BLaER1 treated with 17β-estradiol and CSF1 and Interleukin-3, amounts not matched to agents 10 nM and 100 nM (cell line): ENCODE results near the gene C1orf198.

Source experiments
- H3K27ac ChIP-seq, 11 experiments: shearing (Covaris generic); formaldehyde crosslinking; 2 replicates each; pipeline ENCODE4 v1.8.1; 2022
- H3K27me3 ChIP-seq, 11 experiments: shearing (Covaris generic); formaldehyde crosslinking; 2 replicates each; pipeline ENCODE4 v1.8.1; 2022
- H3K36me3 ChIP-seq, 11 experiments: shearing (Covaris generic); formaldehyde crosslinking; 2 replicates each; pipeline ENCODE4 v1.8.1; 2022
- H3K4me1 ChIP-seq, 10 experiments: shearing (Covaris generic); formaldehyde crosslinking; 2 replicates each; pipeline ENCODE4 v1.8.1; 2022
- H3K4me2 ChIP-seq, 11 experiments: shearing (Covaris generic); formaldehyde crosslinking; 2 replicates each; pipeline ENCODE4 v1.8.1; 2022
- H3K4me3 ChIP-seq, 10 experiments: shearing (Covaris generic); formaldehyde crosslinking; 2 replicates each; pipeline ENCODE4 v1.8.1; 2022
- H3K9ac ChIP-seq, 11 experiments: shearing (Covaris generic); formaldehyde crosslinking; 2 replicates each; pipeline ENCODE4 v1.8.1; 2022
- H3K9me3 ChIP-seq, 11 experiments: shearing (Covaris generic); formaldehyde crosslinking; replicated peaks in 1 of 11; 2 replicates each; pipeline ENCODE4 v1.8.1; 2022
- H4K20me1 ChIP-seq, 11 experiments: shearing (Covaris generic); formaldehyde crosslinking; 2 replicates each; pipeline ENCODE4 v1.8.1; 2022
- Cebpa-rat ChIP-seq, 11 experiments: shearing (Covaris generic); IDR thresholded peaks; 2 replicates each; pipeline ENCODE4 v1.8.1; 2022

The C1orf198 gene

GRCh38 chr1:230866171-230867070, 1.9 kb downstream of the C1orf198 start:
- Histone ChIP-seq H3K9me3 (peaks cover 0 to 5% (median 0%) of the 10 kb centered on the region in 11 experiments; a peak in 3 of 22 replicates), H3K4me1 (peaks cover 22 to 52% (median 40%) of the 10 kb centered on the region in 10 experiments), H3K27me3 (peaks cover 5 to 21% (median 9%) of the 10 kb centered on the region in 11 experiments; a peak in 17 of 22 replicates), H3K4me3 (peak overlapping the region in 4 of 10 experiments; percentile 10 to 92 (median 85); a peak in 5 of 20 replicates), H3K4me2 (peak overlapping the region; percentile 82 to 95 (median 93)), H3K27ac (no peak overlapping the region), H3K36me3 (peaks cover 0 to 8% (median 4%) of the 10 kb centered on the region in 11 experiments; a peak in 6 of 22 replicates), H3K9ac (peak overlapping the region in 4 of 11 experiments; percentile 82 to 92 (median 86); a peak in 2 of 22 replicates), H4K20me1 (peaks cover 0 to 30% (median 0%) of the 10 kb centered on the region in 11 experiments; a peak in 3 of 22 replicates)
- TF ChIP-seq Cebpa-rat (IDR thresholded peaks at IDR 0.05) = no peak

- Histone ChIP-seq H3K4me1 (peaks cover 22 to 52% (median 40%) of the 10 kb centered on the region in 10 experiments), H3K27ac (no peak overlapping the region), H4K20me1 (peaks cover 0 to 30% (median 0%) of the 10 kb centered on the region in 11 experiments; a peak in 3 of 22 replicates), H3K36me3 (peaks cover 0 to 15% (median 8%) of the 10 kb centered on the region in 11 experiments; a peak in 8 of 22 replicates), H3K9ac (no peak overlapping the region), H3K9me3 (peaks cover 0 to 10% (median 0%) of the 10 kb centered on the region in 11 experiments; a peak in 3 of 22 replicates), H3K4me2 (peak overlapping the region in 2 of 11 experiments; percentile 84 to 91; a peak in 1 of 22 replicates), H3K4me3 (no peak overlapping the region), H3K27me3 (peaks cover 5 to 21% (median 9%) of the 10 kb centered on the region in 11 experiments; a peak in 17 of 22 replicates)
- no peak for TF ChIP-seq Cebpa-rat (IDR thresholded peaks at IDR 0.05)
Observed at GRCh38 chr1:230865062-230865817, 3.1 kb downstream of the C1orf198 start.

GRCh38 chr1:230864441-230864840, 3.9 kb downstream of the C1orf198 start:
- Histone ChIP-seq H3K4me3 (no peak overlapping the region), H3K36me3 (peaks cover 0 to 21% (median 8%) of the 10 kb centered on the region in 11 experiments; a peak in 8 of 22 replicates), H3K9me3 (peaks cover 0 to 10% (median 0%) of the 10 kb centered on the region in 11 experiments; a peak in 3 of 22 replicates), H3K4me1 (peaks cover 22 to 52% (median 40%) of the 10 kb centered on the region in 10 experiments), H3K27me3 (peaks cover 5 to 20% (median 8%) of the 10 kb centered on the region in 11 experiments; a peak in 17 of 22 replicates), H3K9ac (no peak overlapping the region), H3K27ac (no peak overlapping the region), H4K20me1 (peaks cover 0 to 31% (median 0%) of the 10 kb centered on the region in 11 experiments; a peak in 3 of 22 replicates), H3K4me2 (peak overlapping the region in 3 of 11 experiments; percentile 15 to 69 (median 65); a peak in 3 of 22 replicates)
- TF ChIP-seq Cebpa-rat (IDR thresholded peaks at IDR 0.05) = no peak

- H3K9ac ChIP-seq = peak overlapping the region in 1 of 11 experiments; percentile 15; a peak in 1 of 22 replicates
- no peak overlapping the region for H3K27ac ChIP-seq
- H3K9me3 ChIP-seq = peaks cover 0 to 10% (median 0%) of the 10 kb centered on the region in 11 experiments; a peak in 3 of 22 replicates
- H3K4me2 ChIP-seq = peak overlapping the region; percentile 29 to 69 (median 52); a peak in 21 of 22 replicates
- TF ChIP-seq Cebpa-rat (IDR thresholded peaks at IDR 0.05) = no peak
- H3K4me1 ChIP-seq = peaks cover 17 to 48% (median 34%) of the 10 kb centered on the region in 10 experiments
- peaks cover 0 to 21% (median 8%) of the 10 kb centered on the region in 11 experiments; a peak in 8 of 22 replicates for H3K36me3 ChIP-seq
- H3K27me3 ChIP-seq = peaks cover 0 to 13% (median 0%) of the 10 kb centered on the region in 11 experiments; a peak in 6 of 22 replicates
- H4K20me1 ChIP-seq = peaks cover 0 to 35% (median 0%) of the 10 kb centered on the region in 11 experiments; a peak in 3 of 22 replicates
- H3K4me3 ChIP-seq = no peak overlapping the region
Observed at GRCh38 chr1:230863449-230863848, 4.9 kb downstream of the C1orf198 start.

GRCh38 chr1:230861970-230862595, 6.2 kb downstream of the C1orf198 start:
- TF ChIP-seq Cebpa-rat (IDR thresholded peaks at IDR 0.05) = no peak
- H3K9ac ChIP-seq = no peak overlapping the region
- peak overlapping the region in 1 of 11 experiments; percentile 69; a peak in 1 of 22 replicates for H3K4me2 ChIP-seq
- H3K27me3 ChIP-seq = peaks cover 0 to 6% (median 0%) of the 10 kb centered on the region in 11 experiments; a peak in 4 of 22 replicates
- H3K36me3 ChIP-seq = peaks cover 0 to 21% (median 8%) of the 10 kb centered on the region in 11 experiments; a peak in 8 of 22 replicates
- peaks cover 10 to 42% (median 27%) of the 10 kb centered on the region in 10 experiments for H3K4me1 ChIP-seq
- H4K20me1 ChIP-seq = peaks cover 0 to 29% (median 0%) of the 10 kb centered on the region in 11 experiments; a peak in 3 of 22 replicates
- no peak overlapping the region for H3K27ac ChIP-seq
- H3K4me3 ChIP-seq = no peak overlapping the region
- H3K9me3 ChIP-seq = peaks cover 0 to 10% (median 0%) of the 10 kb centered on the region in 11 experiments; a peak in 3 of 22 replicates

- H3K4me1 ChIP-seq = peaks cover 9 to 36% (median 21%) of the 10 kb centered on the region in 10 experiments
- H3K27ac ChIP-seq = no peak overlapping the region
- no peak overlapping the region for H3K9ac ChIP-seq
Observed at GRCh38 chr1:230861489-230861888, 6.8 kb downstream of the C1orf198 start.

GRCh38 chr1:230860617-230861384, 7.5 kb downstream of the C1orf198 start:
- Histone ChIP-seq H3K4me3 (no peak overlapping the region), H3K9me3 (peaks cover 0 to 10% (median 0%) of the 10 kb centered on the region in 11 experiments; a peak in 3 of 22 replicates), H3K36me3 (peaks cover 0 to 21% (median 8%) of the 10 kb centered on the region in 11 experiments; a peak in 9 of 22 replicates), H3K27ac (no peak overlapping the region), H3K4me1 (peaks cover 9 to 29% (median 15%) of the 10 kb centered on the region in 10 experiments), H4K20me1 (peaks cover 0 to 17% (median 0%) of the 10 kb centered on the region in 11 experiments; a peak in 3 of 22 replicates), H3K27me3 (no peaks in the 10 kb centered on the region), H3K4me2 (no peak overlapping the region), H3K9ac (no peak overlapping the region)
- TF ChIP-seq Cebpa-rat (IDR thresholded peaks at IDR 0.05) = peak in 6 of 11 experiments; percentile 68 to 96 (median 80); a peak in 9 of 22 replicates

More at GRCh38 chr1:230861489-230861888, 6.8 kb downstream of the C1orf198 start:
- Histone ChIP-seq H3K36me3 (peaks cover 0 to 21% (median 8%) of the 10 kb centered on the region in 11 experiments; a peak in 8 of 22 replicates), H3K27me3 (no peaks in the 10 kb centered on the region; a peak in 1 of 22 replicates), H3K4me3 (no peak overlapping the region), H3K4me2 (no peak overlapping the region), H3K9me3 (peaks cover 0 to 10% (median 0%) of the 10 kb centered on the region in 11 experiments; a peak in 3 of 22 replicates), H4K20me1 (peaks cover 0 to 24% (median 0%) of the 10 kb centered on the region in 11 experiments; a peak in 3 of 22 replicates)
- no peak for TF ChIP-seq Cebpa-rat (IDR thresholded peaks at IDR 0.05)
